Duodenal mucosa (tissue), 2 donors: ENCODE results near the gene PGLYRP3.
"Not testable (repeated sequence)": the region's sequence is repeated elsewhere in the genome, so short reads cannot be mapped to it uniquely, and the experiment has no call there.

Experiments
- H3K27ac ChIP-seq: one replicate; pipeline ENCODE4 v1.7.0; 2013; ENCODE audit warnings: low read depth, low read length
- H3K27me3 ChIP-seq, 2 donors: one replicate each; pipeline ENCODE4 v1.7.0; 2013; ENCODE audit warnings: low read length in 2 of 2, control low read depth in 1 of 2; ENCODE audit not compliant: insufficient read depth in 2 of 2, control insufficient read depth in 1 of 2
- H3K36me3 ChIP-seq, 2 donors: one replicate each; pipeline ENCODE4 v1.7.0; 2013; ENCODE audit warnings: low read length in 2 of 2, control low read depth in 1 of 2; ENCODE audit not compliant: insufficient read depth in 2 of 2, control insufficient read depth in 1 of 2
- H3K4me1 ChIP-seq, 2 donors: one replicate each; pipeline ENCODE4 v1.7.0; 2013; ENCODE audit warnings: low read length in 2 of 2, control low read depth in 1 of 2; ENCODE audit not compliant: insufficient read depth in 2 of 2, control insufficient read depth in 1 of 2
- H3K4me3 ChIP-seq, 2 donors: one replicate each; pipeline ENCODE4 v1.7.0; 2013; ENCODE audit warnings: low read length in 2 of 2, low read depth in 1 of 2
- H3K9ac ChIP-seq, 2 donors: one replicate each; pipeline ENCODE4 v1.7.0; 2013; ENCODE audit warnings: low read length in 2 of 2, low read depth in 1 of 2
- H3K9me3 ChIP-seq, 2 donors: one replicate each; pipeline ENCODE4 v1.7.0; 2013; ENCODE audit warnings: low read length in 2 of 2, control low read depth in 1 of 2; ENCODE audit not compliant: control insufficient read depth in 1 of 2

PGLYRP3 gene

GRCh38 chr1:153347856-153348255, 35.1 kb upstream of the PGLYRP3 start:
- H3K36me3 ChIP-seq: no peaks in the 10 kb centered on the region
- no peak overlapping the region for H3K27ac ChIP-seq
- H3K4me3 ChIP-seq: no peak overlapping the region
- H3K4me1 ChIP-seq: peaks cover 20 to 22% of the 10 kb centered on the region in 2 donors
- H3K27me3 ChIP-seq: peaks cover 0 to 6% of the 10 kb centered on the region in 2 donors
- no peaks in the 10 kb centered on the region for H3K9me3 ChIP-seq
- no peak overlapping the region for H3K9ac ChIP-seq

- not testable (repeated sequence) for H3K9me3 ChIP-seq, H3K27ac ChIP-seq, H3K27me3 ChIP-seq, H3K36me3 ChIP-seq, H3K9ac ChIP-seq, H3K4me3 ChIP-seq
- H3K4me1 ChIP-seq: peaks cover 20 to 23% of the 10 kb centered on the region in 2 donors
These were observed 34.3 kb upstream of the PGLYRP3 start for GRCh38 chr1:153347049-153347448.

- no peaks in the 10 kb centered on the region for H3K9me3 ChIP-seq
- no peak overlapping the region for H3K9ac ChIP-seq
- no peaks in the 10 kb centered on the region for H3K36me3 ChIP-seq
- H3K27ac ChIP-seq: no peak overlapping the region
- no peak overlapping the region for H3K4me3 ChIP-seq
- H3K4me1 ChIP-seq: peaks cover 20 to 23% of the 10 kb centered on the region in 2 donors
- peaks cover 0 to 6% of the 10 kb centered on the region in 2 donors for H3K27me3 ChIP-seq
These were observed 33.4 kb upstream of the PGLYRP3 start for GRCh38 chr1:153346077-153346723.

- no peaks in the 10 kb centered on the region for H3K9me3 ChIP-seq
- H3K4me3 ChIP-seq: no peak overlapping the region
- peaks cover 0 to 6% of the 10 kb centered on the region in 2 donors for H3K27me3 ChIP-seq
- H3K36me3 ChIP-seq: no peaks in the 10 kb centered on the region
- peaks cover 20 to 23% of the 10 kb centered on the region in 2 donors for H3K4me1 ChIP-seq
- no peak overlapping the region for H3K9ac ChIP-seq
- no peak overlapping the region for H3K27ac ChIP-seq
These were observed 32.7 kb upstream of the PGLYRP3 start for GRCh38 chr1:153345187-153346076.

GRCh38 chr1:153344718-153345025, 31.9 kb upstream of the PGLYRP3 start:
- Histone ChIP-seq H3K27ac (no peak overlapping the region), H3K4me3 (no peak overlapping the region), H3K4me1 (peaks cover 20 to 23% of the 10 kb centered on the region in 2 donors), H3K9ac (no peak overlapping the region), H3K9me3 (no peaks in the 10 kb centered on the region), H3K27me3 (peaks cover 0 to 6% of the 10 kb centered on the region in 2 donors), H3K36me3 (no peaks in the 10 kb centered on the region)

GRCh38 chr1:153343811-153344717, 31.3 kb upstream of the PGLYRP3 start:
- Histone ChIP-seq H3K9me3 (no peaks in the 10 kb centered on the region), H3K27me3 (peaks cover 0 to 3% of the 10 kb centered on the region in 2 donors), H3K4me1 (peaks cover 20 to 23% of the 10 kb centered on the region in 2 donors), H3K4me3 (no peak overlapping the region), H3K27ac (no peak overlapping the region), H3K36me3 (no peaks in the 10 kb centered on the region), H3K9ac (no peak overlapping the region)

GRCh38 chr1:153343040-153343681, 30.4 kb upstream of the PGLYRP3 start:
- no peak overlapping the region for H3K27ac ChIP-seq
- peaks cover 0 to 3% of the 10 kb centered on the region in 2 donors for H3K27me3 ChIP-seq
- no peaks in the 10 kb centered on the region for H3K9me3 ChIP-seq
- no peaks in the 10 kb centered on the region for H3K36me3 ChIP-seq
- H3K4me3 ChIP-seq: no peak overlapping the region
- H3K9ac ChIP-seq: no peak overlapping the region
- H3K4me1 ChIP-seq: peaks cover 20 to 23% of the 10 kb centered on the region in 2 donors

GRCh38 chr1:153342178-153342577, 29.4 kb upstream of the PGLYRP3 start:
- Histone ChIP-seq H3K9me3 (no peaks in the 10 kb centered on the region), H3K36me3 (no peaks in the 10 kb centered on the region), H3K27ac (no peak overlapping the region), H3K4me3 (no peak overlapping the region), H3K9ac (no peak overlapping the region), H3K4me1 (peaks cover 20 to 23% of the 10 kb centered on the region in 2 donors), H3K27me3 (peaks cover 0 to 3% of the 10 kb centered on the region in 2 donors)

- H3K27ac ChIP-seq: no peak overlapping the region
- H3K27me3 ChIP-seq: peaks cover 0 to 3% of the 10 kb centered on the region in 2 donors
- H3K4me3 ChIP-seq: no peak overlapping the region
- no peaks in the 10 kb centered on the region for H3K9me3 ChIP-seq
- H3K36me3 ChIP-seq: no peaks in the 10 kb centered on the region
- no peak overlapping the region for H3K9ac ChIP-seq
- H3K4me1 ChIP-seq: peaks cover 20 to 23% of the 10 kb centered on the region in 2 donors
These were observed 28.7 kb upstream of the PGLYRP3 start for GRCh38 chr1:153341431-153341934.
